Caco-2 (cell line): ENCODE results near the gene PDGFRA. TPM values are rescaled to one million over a fixed set of nuclear protein-coding genes. Genes with fewer than 3 reads are reported as not detected.

ENCODE experiments used
- BruUV-seq: library from RNA; stranded (reverse); fragments of 400-500 nt; replicated peaks from 2 replicates; lab custom pipeline; 2021; lab: Mats Ljungman, UMichigan
- CTCF ChIA-PET: fragments of 300-600 bp; sonication (Branson Sonifier 250); formaldehyde crosslinking; loops from one replicate; lab custom pipeline; 2022; ENCODE audit warnings: antibody characterized with exemption; lab: Charles Lee
- POLR2A ChIA-PET: fragments of 300-600 bp; sonication (Branson Sonifier 250); formaldehyde crosslinking; loops from one replicate; lab custom pipeline; 2022; ENCODE audit warnings: antibody characterized with exemption; lab: Charles Lee
- DNase-seq, 2 experiments: peaks; one replicate each; pipeline versions ENCODE4 v3.0.0 to v3.0.0-alpha.2; 2020 to 2022
- H3K27me3 ChIP-seq: replicated peaks from 2 replicates; pipeline ENCODE4 v1.6.0; 2011; ENCODE audit warnings: low read length; ENCODE audit not compliant: control insufficient read depth, insufficient read depth
- H3K36me3 ChIP-seq: 2 replicates; pipeline ENCODE4 v1.5.1; 2011; ENCODE audit warnings: low read length; ENCODE audit not compliant: control insufficient read depth, insufficient read depth
- H3K4me1 ChIP-seq: fragments of 250-450 bp; sonication (Bioruptor Pico); 2 replicates; pipeline ENCODE4 v1.5.1; 2020; ENCODE audit warnings: mild to moderate bottlenecking
- H3K4me3 ChIP-seq: 2 replicates; pipeline ENCODE4 v1.5.1; 2011; ENCODE audit warnings: low read depth, mild to moderate bottlenecking, control low read depth, low read length
- H3K9me3 ChIP-seq: fragments of 250-450 bp; sonication (Bioruptor Pico); 2 replicates; pipeline ENCODE4 v1.5.1; 2020; ENCODE audit warnings: mild to moderate bottlenecking, moderate library complexity
- H3K27ac Mint-ChIP-seq: one replicate; pipeline ENCODE4 v1.8.0; 2022; ENCODE audit warnings: mixed read lengths; ENCODE audit not compliant: unreplicated experiment
- H3K27me3 Mint-ChIP-seq: one replicate; pipeline ENCODE4 v1.8.0; 2022; ENCODE audit warnings: mixed read lengths; ENCODE audit not compliant: insufficient read depth, unreplicated experiment
- H3K36me3 Mint-ChIP-seq: one replicate; pipeline ENCODE4 v1.8.0; 2022; ENCODE audit warnings: mild to moderate bottlenecking, mixed read lengths; ENCODE audit not compliant: insufficient read depth, unreplicated experiment
- H3K4me1 Mint-ChIP-seq: one replicate; pipeline ENCODE4 v1.8.0; 2022; ENCODE audit warnings: low read depth, mixed read lengths; ENCODE audit not compliant: unreplicated experiment
- H3K4me3 Mint-ChIP-seq: one replicate; pipeline ENCODE4 v1.8.0; 2022; ENCODE audit warnings: mild to moderate bottlenecking, moderate library complexity, mixed read lengths; ENCODE audit not compliant: unreplicated experiment
- H3K9me3 Mint-ChIP-seq: one replicate; pipeline ENCODE4 v1.8.0; 2022; ENCODE audit warnings: mixed read lengths; ENCODE audit not compliant: unreplicated experiment
- intact Hi-C: fragments of 100-400 bp; cut with micrococcal nuclease; formaldehyde crosslinking; loops from one replicate; pipeline ENCODE4 v1.10.0; 2022; ENCODE audit not compliant: unreplicated experiment
- total RNA-seq: library from RNA; stranded (reverse); gene quantifications from 2 replicates; pipeline ENCODE4 v1.2.3, GENCODE V29; 2022
- TF ChIP-seq, protein P1 (sequence below), 2 experiments: fragments of 200-600 bp in 1 of 2; IDR thresholded peaks; 1 replicate in 1 of 2; 2 replicates in 1 of 2; pipeline versions ENCODE4 v1.5.1 to v1.8.0; 2011 to 2022; ENCODE audit warnings: antibody characterized with exemption in 1 of 2, control low read depth in 1 of 2, inconsistent platforms in 1 of 2, low read depth in 1 of 2, low read length in 1 of 2, mild to moderate bottlenecking in 1 of 2, moderate library complexity in 1 of 2; ENCODE audit not compliant: insufficient read depth in 1 of 2, severe bottlenecking in 1 of 2, unreplicated experiment in 1 of 2

PDGFRA gene
- total RNA-seq, 1 experiment from 2014 or later, result 97.4 TPM

DNA sequence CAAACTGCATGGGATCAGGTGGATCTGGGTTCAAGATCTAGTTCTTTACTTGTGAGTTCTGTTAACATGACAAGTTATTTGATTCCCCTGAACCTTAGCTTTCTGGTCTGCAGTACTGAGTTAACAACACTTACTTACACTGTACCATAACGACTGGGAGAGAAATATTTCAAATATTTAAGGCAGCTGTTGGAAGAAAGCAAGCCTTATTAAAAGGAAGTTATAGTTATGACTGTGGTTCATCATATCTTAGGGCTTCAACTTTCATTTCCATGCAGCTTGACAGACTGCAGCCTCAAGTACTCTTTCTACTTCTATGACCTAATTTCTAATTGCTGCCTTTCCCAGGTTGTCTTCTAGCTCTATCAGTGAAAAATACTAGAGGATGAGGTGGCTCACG lies 40.0 kb upstream of the PDGFRA start:
- H3K9me3 ChIP-seq, result no peaks in the 10 kb centered on the region
- Mint-ChIP-seq H3K36me3 (no peaks in the 10 kb centered on the region), H3K27ac (no peak overlapping the region), H3K4me3 (no peak overlapping the region), H3K4me1 (peaks cover 7% of the 10 kb centered on the region), H3K27me3 (no peaks in the 10 kb centered on the region), H3K9me3 (peaks cover 9% of the 10 kb centered on the region)
- H3K27me3 ChIP-seq, result no peaks in the 10 kb centered on the region
- intact Hi-C loops, result no loop called here
- no peaks in the 10 kb centered on the region for H3K36me3 ChIP-seq
- no TSS peak for BruUV-seq
- no peak overlapping the region for H3K4me3 ChIP-seq
- POLR2A ChIA-PET, result no interaction called here
- peaks cover 18% of the 10 kb centered on the region for H3K4me1 ChIP-seq
- CTCF ChIA-PET, result no interaction called here
- TF ChIP-seq, protein P1, sequence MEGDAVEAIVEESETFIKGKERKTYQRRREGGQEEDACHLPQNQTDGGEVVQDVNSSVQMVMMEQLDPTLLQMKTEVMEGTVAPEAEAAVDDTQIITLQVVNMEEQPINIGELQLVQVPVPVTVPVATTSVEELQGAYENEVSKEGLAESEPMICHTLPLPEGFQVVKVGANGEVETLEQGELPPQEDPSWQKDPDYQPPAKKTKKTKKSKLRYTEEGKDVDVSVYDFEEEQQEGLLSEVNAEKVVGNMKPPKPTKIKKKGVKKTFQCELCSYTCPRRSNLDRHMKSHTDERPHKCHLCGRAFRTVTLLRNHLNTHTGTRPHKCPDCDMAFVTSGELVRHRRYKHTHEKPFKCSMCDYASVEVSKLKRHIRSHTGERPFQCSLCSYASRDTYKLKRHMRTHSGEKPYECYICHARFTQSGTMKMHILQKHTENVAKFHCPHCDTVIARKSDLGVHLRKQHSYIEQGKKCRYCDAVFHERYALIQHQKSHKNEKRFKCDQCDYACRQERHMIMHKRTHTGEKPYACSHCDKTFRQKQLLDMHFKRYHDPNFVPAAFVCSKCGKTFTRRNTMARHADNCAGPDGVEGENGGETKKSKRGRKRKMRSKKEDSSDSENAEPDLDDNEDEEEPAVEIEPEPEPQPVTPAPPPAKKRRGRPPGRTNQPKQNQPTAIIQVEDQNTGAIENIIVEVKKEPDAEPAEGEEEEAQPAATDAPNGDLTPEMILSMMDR (IDR thresholded peaks at IDR 0.05; ENCODE audit: insufficient read depth in 1 of 2, low read depth in 1 of 2, low read length in 1 of 2, severe bottlenecking in 1 of 2, unreplicated experiment in 1 of 2), result no peak
- no peak for DNase-seq

DNA sequence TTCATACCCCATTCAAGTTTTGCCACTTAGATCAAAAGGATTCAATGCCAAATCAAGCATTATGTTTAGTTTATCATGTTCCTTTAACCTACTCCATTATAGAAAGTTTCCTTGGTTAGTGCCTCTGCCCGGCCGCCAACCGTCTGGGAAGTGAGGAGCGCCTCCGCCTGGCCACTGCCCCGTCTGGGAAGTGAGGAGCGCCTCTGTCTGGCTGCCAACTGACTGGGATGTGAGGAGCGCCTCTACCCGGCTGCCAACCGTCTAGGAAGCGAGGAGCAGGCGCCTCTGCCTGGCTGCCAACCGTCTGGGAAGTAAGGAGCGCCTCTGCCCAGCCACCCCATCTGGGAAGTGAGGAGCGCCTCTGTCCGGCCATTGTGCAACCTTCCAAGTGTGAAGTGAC lies 36.3 kb upstream of the PDGFRA start:
- Mint-ChIP-seq H3K4me3 (no peak overlapping the region), H3K27ac (no peak overlapping the region), H3K9me3 (peaks cover 9% of the 10 kb centered on the region), H3K36me3 (no peaks in the 10 kb centered on the region), H3K27me3 (no peaks in the 10 kb centered on the region), H3K4me1 (peaks cover 7% of the 10 kb centered on the region)
- DNase-seq, result no peak
- TF ChIP-seq, protein P1 (IDR thresholded peaks at IDR 0.05; ENCODE audit: insufficient read depth in 1 of 2, low read depth in 1 of 2, low read length in 1 of 2, severe bottlenecking in 1 of 2, unreplicated experiment in 1 of 2), result no peak
- ChIA-PET CTCF (no interaction called here), POLR2A (no interaction called here)
- H3K4me3 ChIP-seq, result no peak overlapping the region
- intact Hi-C loops, result no loop called here
- H3K36me3 ChIP-seq, result no peaks in the 10 kb centered on the region
- no peaks in the 10 kb centered on the region for H3K9me3 ChIP-seq
- H3K4me1 ChIP-seq, result peaks cover 4% of the 10 kb centered on the region; the same call in 1 of the 2 replicates
- no TSS peak for BruUV-seq
- H3K27me3 ChIP-seq, result no peaks in the 10 kb centered on the region

DNA sequence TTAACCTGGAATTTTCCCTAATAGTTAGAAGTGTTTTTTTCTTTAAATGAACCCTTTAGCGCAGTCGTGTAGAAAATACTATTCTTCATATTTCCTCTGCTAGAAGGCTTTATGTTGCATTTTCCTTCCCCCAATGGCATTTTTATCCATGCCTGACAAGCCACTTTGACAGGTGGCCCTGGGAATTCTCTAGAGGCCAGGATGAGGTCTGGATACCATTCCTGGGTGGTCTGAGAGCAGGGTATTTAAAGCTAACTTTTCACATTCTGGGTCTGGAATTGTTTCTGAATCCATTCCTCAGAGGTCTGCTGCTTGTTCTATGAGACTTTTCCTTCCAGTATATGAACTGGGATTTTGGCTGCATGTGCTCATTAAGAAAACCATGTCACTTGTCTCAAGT lies 31.2 kb upstream of the PDGFRA start:
- POLR2A ChIA-PET, result no interaction called here
- Mint-ChIP-seq H3K4me3 (no peak overlapping the region), H3K27me3 (no peaks in the 10 kb centered on the region), H3K4me1 (no peaks in the 10 kb centered on the region), H3K9me3 (no peaks in the 10 kb centered on the region), H3K27ac (no peak overlapping the region), H3K36me3 (no peaks in the 10 kb centered on the region)
- CTCF ChIA-PET, result no interaction called here
- no peaks in the 10 kb centered on the region for H3K9me3 ChIP-seq
- BruUV-seq, result no TSS peak
- no peaks in the 10 kb centered on the region for H3K4me1 ChIP-seq
- no peaks in the 10 kb centered on the region for H3K36me3 ChIP-seq
- TF ChIP-seq, protein P1 (IDR thresholded peaks at IDR 0.05; ENCODE audit: insufficient read depth in 1 of 2, low read depth in 1 of 2, low read length in 1 of 2, severe bottlenecking in 1 of 2, unreplicated experiment in 1 of 2), result no peak
- no peak overlapping the region for H3K4me3 ChIP-seq
- H3K27me3 ChIP-seq, result no peaks in the 10 kb centered on the region
- DNase-seq, result no peak
- intact Hi-C loops, result no loop called here
